Subcutaneous abdominal adipose tissue (tissue), 5 donors: Measurements from ENCODE around the gene DEAF1.

Source experiments
- H3K27ac ChIP-seq: one replicate; pipeline ENCODE4 v1.7.0; 2013; ENCODE audit warnings: low read depth, mild to moderate bottlenecking, inconsistent platforms, low read length, moderate library complexity
- H3K27me3 ChIP-seq, 5 donors: one replicate each; pipeline ENCODE4 v1.7.0; 2013; ENCODE audit warnings: low read length in 5 of 5, inconsistent platforms in 1 of 5; ENCODE audit not compliant: control insufficient read depth in 5 of 5, insufficient read depth in 4 of 5
- H3K36me3 ChIP-seq, 5 donors: one replicate each; pipeline ENCODE4 v1.7.0; 2013; ENCODE audit warnings: low read length in 5 of 5; ENCODE audit not compliant: control insufficient read depth in 5 of 5, insufficient read depth in 5 of 5
- H3K4me1 ChIP-seq, 5 donors: one replicate each; pipeline ENCODE4 v1.7.0; 2013; ENCODE audit warnings: low read length in 5 of 5, mild to moderate bottlenecking in 3 of 5, moderate library complexity in 1 of 5; ENCODE audit not compliant: control insufficient read depth in 5 of 5, insufficient read depth in 5 of 5
- H3K4me3 ChIP-seq, 5 donors: one replicate each; pipeline ENCODE4 v1.7.0; 2013; ENCODE audit warnings: low read length in 5 of 5, low read depth in 1 of 5
- H3K9ac ChIP-seq, 5 donors: one replicate each; pipeline ENCODE4 v1.7.0; 2013; ENCODE audit warnings: low read length in 5 of 5, mild to moderate bottlenecking in 4 of 5, moderate library complexity in 3 of 5
- H3K9me3 ChIP-seq, 5 donors: one replicate each; pipeline ENCODE4 v1.7.0; 2013; ENCODE audit warnings: low read length in 5 of 5; ENCODE audit not compliant: control insufficient read depth in 5 of 5
- donor health status: healthy.
- donor health status: healthy.
- donor health status: healthy.
- donor health status: healthy.
- donor health status: healthy.

Gene DEAF1

DNA sequence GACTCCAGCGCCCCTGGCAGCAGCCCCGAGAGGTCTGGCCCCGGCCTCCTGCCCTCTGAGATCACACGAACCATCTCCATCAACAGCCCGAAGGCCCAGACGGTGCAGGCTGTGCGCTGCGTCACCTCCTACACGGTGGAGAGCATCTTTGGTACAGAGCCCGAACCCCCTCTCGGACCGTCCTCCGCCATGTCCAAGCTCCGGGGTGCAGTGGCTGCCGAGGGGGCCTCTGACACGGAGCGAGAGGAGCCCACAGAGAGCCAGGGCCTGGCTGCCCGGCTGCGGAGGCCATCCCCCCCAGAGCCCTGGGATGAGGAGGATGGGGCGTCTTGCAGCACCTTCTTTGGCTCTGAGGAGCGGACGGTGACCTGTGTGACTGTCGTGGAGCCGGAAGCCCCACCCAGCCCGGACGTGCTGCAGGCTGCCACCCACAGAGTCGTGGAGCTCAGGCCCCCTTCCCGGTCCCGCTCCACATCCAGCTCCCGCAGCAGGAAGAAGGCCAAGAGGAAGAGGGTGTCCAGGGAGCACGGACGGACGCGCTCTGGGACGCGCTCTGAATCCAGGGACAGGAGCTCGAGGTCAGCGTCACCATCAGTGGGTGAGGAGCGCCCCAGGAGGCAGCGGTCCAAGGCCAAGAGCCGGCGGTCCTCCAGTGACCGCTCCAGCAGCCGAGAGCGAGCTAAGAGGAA is 86.9 kb downstream of the DEAF1 start:
- Histone ChIP-seq H3K9ac (no peak overlapping the region), H3K27ac (no peak overlapping the region), H3K9me3 (no peaks in the 10 kb centered on the region), H3K36me3 (peaks cover 0 to 100% (median 96%) of the 10 kb centered on the region in 5 donors), H3K4me1 (peaks cover 0 to 14% (median 0%) of the 10 kb centered on the region in 5 donors), H3K27me3 (no peaks in the 10 kb centered on the region), H3K4me3 (no peak overlapping the region)

DNA sequence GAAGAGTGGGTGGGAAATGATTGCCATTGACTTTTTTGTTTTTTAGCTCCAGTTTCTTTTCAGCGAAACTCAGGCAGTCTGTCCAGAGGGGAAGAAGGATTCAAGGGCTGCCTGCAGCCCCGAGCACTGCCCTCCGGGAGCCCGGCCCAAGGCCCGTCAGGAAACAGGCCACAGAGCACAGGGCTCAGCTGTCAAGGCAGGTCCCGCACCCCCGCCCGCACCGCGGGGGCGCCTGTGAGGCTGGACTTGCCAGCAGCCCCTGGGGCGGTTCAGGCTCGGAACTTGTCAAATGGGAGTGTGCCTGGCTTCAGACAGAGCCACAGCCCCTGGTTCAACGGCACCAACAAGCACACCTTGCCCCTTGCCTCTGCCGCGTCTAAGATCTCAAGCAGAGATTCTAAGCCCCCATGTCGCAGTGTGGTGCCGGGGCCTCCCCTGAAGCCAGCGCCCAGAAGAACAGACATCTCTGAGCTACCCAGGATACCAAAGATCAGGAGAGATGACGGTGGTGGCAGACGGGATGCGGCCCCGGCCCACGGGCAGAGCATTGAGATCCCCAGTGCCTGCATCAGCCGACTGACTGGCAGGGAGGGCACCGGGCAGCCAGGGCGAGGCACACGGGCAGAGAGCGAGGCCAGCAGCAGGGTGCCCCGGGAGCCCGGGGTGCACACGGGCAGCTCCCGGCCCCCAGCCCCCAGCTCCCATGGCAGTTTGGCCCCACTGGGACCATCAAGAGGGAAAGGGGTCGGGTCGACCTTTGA is 87.8 kb downstream of the DEAF1 start:
- H3K4me3 ChIP-seq = no peak overlapping the region
- H3K9ac ChIP-seq = no peak overlapping the region
- H3K36me3 ChIP-seq = peaks cover 0 to 100% (median 94%) of the 10 kb centered on the region in 5 donors
- peaks cover 0 to 14% (median 0%) of the 10 kb centered on the region in 5 donors for H3K4me1 ChIP-seq
- no peak overlapping the region for H3K27ac ChIP-seq
- no peaks in the 10 kb centered on the region for H3K9me3 ChIP-seq
- H3K27me3 ChIP-seq = no peaks in the 10 kb centered on the region

DNA sequence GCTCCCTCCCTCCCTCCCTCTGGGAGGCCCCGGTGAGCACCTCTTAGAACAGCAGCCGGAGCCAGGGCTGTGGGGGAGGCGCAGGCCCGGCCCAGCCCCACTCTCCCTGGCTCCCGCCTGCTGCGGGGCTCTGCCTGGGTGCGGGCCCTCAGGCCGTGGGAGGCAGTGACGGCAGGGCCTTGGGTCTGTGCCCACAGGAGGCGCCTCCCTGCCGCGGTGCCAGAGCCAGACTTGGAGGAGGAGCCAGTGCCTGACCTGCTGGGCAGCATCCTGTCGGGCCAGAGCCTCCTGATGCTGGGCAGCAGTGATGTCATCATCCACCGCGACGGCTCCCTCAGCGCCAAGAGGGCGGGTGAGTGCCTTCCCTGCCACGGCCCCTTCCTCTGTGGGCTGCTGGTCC is 88.8 kb downstream of the DEAF1 start:
- H3K27me3 ChIP-seq = no peaks in the 10 kb centered on the region
- H3K27ac ChIP-seq = no peak overlapping the region

DNA sequence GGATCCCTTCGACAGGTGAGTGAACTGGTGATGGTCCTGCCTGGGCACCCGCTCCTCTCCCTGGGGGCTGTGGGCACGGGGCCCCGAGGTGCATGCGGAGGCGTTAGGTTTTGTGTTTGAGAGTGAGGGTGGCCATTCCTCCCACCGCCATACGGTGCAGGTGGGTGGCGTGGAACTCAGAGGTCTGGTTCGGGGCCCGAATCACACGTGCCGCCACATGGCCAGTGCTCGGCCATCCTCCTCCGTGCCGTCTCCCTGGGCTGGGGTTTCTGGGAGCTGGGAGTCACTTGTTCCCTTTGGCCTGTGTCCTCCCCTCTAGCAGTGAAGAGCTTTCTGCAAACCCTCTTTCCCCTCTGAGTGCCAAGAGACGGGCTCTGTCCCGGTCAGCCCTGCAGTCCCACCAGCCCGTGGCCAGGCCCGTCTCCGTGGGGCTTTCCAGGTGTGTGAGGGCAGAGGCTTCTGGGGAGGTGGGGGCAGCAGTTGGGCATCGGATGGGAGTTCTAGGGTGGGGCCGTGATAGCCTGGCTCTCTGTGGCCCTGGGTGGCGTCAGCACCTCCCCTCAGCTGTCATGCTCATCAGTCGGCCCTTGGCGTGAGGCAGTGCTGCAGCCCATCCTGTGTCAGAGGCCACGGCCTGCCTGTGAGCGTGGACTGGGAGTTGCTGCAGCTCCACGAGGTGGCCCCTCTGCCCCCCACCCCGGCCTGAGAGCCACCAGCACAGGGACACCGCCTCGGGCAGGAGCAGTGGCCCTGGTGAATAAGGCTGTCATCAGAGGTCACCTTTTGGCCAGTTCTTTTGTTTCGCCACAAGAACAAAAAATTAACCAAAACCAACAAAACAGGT is 89.5 kb downstream of the DEAF1 start:
- Histone ChIP-seq H3K9ac (no peak overlapping the region), H3K36me3 (peaks cover 0 to 97% (median 91%) of the 10 kb centered on the region in 5 donors), H3K9me3 (no peaks in the 10 kb centered on the region), H3K27ac (no peak overlapping the region), H3K4me1 (peaks cover 0 to 14% (median 0%) of the 10 kb centered on the region in 5 donors), H3K27me3 (no peaks in the 10 kb centered on the region), H3K4me3 (no peak overlapping the region)

More for the DNA sequence above, 88.8 kb downstream of the DEAF1 start:
- peaks cover 0 to 14% (median 0%) of the 10 kb centered on the region in 5 donors for H3K4me1 ChIP-seq
- H3K9ac ChIP-seq = no peak overlapping the region
- H3K36me3 ChIP-seq = peaks cover 0 to 100% (median 93%) of the 10 kb centered on the region in 5 donors
- H3K4me3 ChIP-seq = no peak overlapping the region
- no peaks in the 10 kb centered on the region for H3K9me3 ChIP-seq

DNA sequence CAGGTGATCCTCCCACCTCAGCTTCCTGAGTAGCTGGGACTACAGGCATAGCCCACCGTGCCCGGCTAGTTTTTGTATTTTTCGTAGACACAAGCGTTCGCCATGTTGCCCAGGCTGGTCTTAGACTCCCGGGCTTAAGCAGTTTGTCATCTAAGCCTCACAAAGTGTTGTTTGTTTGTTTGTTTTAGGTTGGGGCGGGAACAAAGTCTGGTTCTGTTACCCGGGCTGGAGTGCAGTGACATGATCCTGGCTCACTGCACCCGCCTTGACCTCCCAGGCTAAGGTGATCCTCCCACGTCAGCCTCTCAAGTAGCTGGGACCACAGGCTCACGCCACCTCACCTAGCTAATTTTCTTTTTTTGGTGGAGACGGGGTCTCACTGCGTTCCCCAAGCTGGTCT is 91.9 kb downstream of the DEAF1 start:
- Histone ChIP-seq H3K36me3 (peaks cover 0 to 94% (median 86%) of the 10 kb centered on the region in 5 donors), H3K9me3 (no peaks in the 10 kb centered on the region), H3K27ac (no peak overlapping the region), H3K9ac (no peak overlapping the region), H3K4me1 (peaks cover 0 to 2% (median 0%) of the 10 kb centered on the region in 5 donors), H3K27me3 (no peaks in the 10 kb centered on the region), H3K4me3 (no peak overlapping the region)

DNA sequence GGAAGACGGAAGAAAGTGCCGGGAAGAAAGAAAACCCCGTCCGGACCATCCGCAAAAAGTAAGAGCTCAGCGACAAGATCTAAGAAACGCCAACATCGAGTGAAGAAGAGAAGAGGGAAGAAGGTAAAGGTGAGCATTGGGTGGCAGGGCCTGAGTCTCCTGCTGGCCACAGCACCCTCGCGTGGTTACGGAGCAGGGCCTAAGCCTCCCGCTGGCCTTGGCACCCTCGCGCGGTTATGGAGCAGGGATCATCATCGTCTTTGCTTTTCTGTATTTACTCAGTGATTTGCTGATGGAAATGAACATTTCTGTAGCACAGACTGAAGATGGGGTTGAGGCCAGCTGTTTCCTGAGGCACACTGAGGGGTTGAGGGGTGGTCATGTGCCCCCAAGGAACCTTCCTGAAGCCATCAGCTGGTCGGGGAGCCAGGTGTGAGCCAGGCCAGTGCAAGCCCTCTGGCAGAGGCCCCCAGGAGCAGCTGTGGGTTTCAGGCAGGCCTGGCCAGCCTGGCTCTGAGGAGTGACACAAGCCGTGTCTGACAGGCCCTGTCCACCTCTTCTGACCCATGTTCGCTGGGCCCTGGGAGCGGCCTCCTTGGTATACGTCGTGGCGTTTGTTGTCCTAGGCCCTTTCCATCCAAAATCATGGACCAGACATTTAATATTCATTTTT is 93.3 kb downstream of the DEAF1 start:
- H3K36me3 ChIP-seq = peaks cover 0 to 92% (median 85%) of the 10 kb centered on the region in 5 donors
- no peak overlapping the region for H3K9ac ChIP-seq
- H3K4me1 ChIP-seq = no peaks in the 10 kb centered on the region
- H3K27ac ChIP-seq = no peak overlapping the region
- no peaks in the 10 kb centered on the region for H3K9me3 ChIP-seq
- H3K27me3 ChIP-seq = no peaks in the 10 kb centered on the region
- no peak overlapping the region for H3K4me3 ChIP-seq

DNA sequence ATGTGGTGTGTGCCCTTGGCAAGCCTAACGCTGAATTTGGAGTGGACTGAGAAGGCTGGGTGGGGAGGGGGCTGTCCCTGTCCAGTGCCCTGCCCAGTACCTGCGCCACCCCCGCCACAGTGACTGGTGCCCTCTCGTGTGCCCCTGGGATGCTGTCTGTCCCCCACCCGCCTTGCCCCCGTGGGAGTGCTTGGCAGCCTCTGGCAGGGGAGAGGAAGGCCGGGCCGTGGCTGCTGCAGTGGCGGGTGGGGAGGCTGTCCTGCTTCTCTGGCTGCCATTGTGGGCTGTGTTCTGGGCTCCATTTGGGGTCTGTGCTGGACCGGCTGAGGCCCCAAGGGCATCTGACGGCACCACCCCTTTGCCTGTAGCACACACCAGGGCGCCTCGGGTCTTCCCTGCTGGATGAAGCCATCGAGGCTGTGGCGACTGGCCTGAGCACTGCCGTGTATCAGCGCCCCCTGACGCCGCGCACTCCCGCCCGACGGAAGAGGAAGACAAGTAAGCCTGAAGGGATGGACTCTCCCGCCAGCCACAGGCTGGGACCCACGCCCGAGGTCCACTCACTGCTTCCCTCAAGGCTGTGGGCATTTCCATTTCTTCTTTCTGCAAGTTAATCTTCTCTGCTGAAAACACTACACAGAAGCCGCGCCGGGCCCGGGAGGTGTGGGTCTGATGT is 96.9 kb downstream of the DEAF1 start:
- Histone ChIP-seq H3K9ac (no peak overlapping the region), H3K4me1 (no peaks in the 10 kb centered on the region), H3K27ac (no peak overlapping the region), H3K9me3 (no peaks in the 10 kb centered on the region), H3K27me3 (no peaks in the 10 kb centered on the region), H3K4me3 (no peak overlapping the region), H3K36me3 (peaks cover 0 to 92% (median 84%) of the 10 kb centered on the region in 5 donors)

DNA sequence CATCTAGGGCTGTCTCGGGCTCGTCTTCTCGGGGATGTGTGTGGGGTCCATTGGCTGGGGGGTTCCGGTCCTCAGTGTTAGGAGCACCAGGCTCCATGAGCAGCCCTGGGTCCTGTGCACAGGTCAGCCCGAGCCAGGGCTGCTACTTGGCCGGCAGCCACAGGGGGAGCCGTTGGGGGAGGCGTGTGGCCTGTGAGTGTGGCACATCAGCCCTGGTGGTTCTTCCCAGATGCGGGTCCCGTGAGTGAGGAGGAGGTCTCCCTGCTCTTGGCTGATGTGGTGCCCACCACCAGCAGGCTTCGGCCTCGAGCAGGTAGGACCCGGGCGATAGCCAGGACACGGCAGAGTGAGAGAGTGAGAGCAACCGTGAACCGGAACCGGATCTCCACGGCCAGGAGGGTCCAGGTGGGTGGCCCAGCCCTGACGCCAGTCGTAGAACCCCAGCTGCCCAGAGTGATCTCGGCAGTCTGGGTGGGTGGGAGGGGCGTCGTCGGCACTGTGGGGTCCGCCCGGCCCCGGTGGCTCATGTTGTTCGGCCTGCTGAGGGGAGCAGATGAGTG is 97.8 kb downstream of the DEAF1 start:
- Histone ChIP-seq H3K27ac (no peak overlapping the region), H3K9me3 (no peaks in the 10 kb centered on the region), H3K9ac (no peak overlapping the region), H3K36me3 (peaks cover 0 to 92% (median 86%) of the 10 kb centered on the region in 5 donors), H3K4me3 (no peak overlapping the region), H3K27me3 (no peaks in the 10 kb centered on the region), H3K4me1 (no peaks in the 10 kb centered on the region)

DNA sequence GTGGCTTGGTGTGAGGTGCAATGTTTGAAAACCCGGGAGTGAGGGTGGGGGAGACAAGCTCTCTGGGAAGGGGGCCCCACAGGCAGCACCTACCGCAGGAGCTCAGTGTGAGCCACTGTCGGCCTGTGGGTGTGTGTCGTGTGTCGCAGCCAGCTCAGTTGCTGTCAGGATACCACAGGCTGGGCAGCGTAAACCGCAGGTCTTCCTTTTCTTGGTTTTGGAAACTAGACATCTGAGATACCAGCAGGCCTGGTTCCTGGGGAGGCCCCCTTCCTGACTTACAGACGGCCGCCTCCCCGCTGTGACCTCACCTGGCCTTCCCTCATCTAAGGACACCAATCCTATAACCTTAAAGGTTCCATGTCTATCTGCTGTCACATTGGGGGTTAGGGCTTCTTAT is 98.6 kb downstream of the DEAF1 start:
- H3K9ac ChIP-seq = no peak overlapping the region
- no peaks in the 10 kb centered on the region for H3K27me3 ChIP-seq
- H3K4me1 ChIP-seq = no peaks in the 10 kb centered on the region
- no peaks in the 10 kb centered on the region for H3K9me3 ChIP-seq
- H3K27ac ChIP-seq = no peak overlapping the region
- H3K36me3 ChIP-seq = peaks cover 0 to 91% (median 83%) of the 10 kb centered on the region in 5 donors
- no peak overlapping the region for H3K4me3 ChIP-seq
